Measurements from ENCODE around the gene PPM1F.

The PPM1F gene

DNA sequence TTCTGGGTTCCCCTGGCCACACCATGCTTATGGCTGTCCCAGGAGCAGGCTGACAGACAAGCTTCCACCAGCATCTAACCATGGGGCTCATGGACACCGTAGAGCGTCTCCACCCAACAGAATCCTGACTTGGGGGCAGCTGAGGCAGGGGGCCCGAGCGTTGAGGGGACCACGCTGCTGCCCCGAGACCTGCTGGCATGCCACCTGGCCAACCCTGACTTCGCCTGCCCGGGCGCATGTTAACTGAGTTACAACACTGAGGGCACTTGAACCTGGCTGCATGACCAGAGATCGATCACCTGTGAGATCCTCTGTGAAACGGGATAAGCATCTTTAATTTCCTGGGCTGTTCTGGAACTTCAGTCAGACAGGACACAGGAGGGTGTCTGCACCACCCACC, 13.7 kb downstream of the PPM1F start:
- no peak for FAIRE-seq

DNA sequence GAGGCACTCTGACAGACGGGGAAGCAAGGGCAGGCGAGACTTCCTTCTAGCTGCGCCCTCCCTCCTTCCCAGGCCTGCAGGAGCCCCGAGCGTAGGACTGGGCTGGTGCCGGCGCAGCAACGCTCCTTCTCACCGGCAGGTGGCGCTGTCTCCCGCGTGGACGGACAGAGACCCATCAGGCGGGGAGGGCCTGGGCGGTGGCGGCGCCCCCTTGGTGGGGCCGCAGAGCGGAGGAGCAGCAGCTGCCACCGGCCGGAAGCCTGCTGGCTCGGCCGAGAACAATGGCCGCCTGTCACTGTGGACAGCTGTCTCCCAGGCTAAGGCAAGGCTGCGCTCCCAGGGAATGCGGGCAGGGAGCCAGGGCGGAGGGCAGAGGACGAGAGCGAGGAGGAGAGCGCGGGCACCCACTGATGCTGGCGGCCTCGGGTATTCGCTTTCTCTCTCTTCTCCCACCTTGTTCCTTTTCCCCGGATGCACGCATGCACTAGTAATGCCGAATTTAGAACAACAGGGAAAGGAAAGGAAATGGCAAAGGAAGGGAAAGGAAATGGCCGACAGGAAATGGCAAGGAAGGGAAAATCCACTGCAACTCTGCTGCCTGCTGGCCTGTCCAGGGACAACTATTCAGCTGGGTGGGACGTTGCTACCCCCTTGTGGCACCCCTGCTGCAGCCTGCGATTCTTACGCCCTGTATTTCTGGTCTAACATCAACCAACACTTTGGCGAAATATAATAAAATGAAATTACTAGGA, 14.4 kb downstream of the PPM1F start:
- peak; percentile 78 for FAIRE-seq

GRCh38 chr22:21937821-21938070, 14.9 kb downstream of the PPM1F start:
- FAIRE-seq = no peak

DNA sequence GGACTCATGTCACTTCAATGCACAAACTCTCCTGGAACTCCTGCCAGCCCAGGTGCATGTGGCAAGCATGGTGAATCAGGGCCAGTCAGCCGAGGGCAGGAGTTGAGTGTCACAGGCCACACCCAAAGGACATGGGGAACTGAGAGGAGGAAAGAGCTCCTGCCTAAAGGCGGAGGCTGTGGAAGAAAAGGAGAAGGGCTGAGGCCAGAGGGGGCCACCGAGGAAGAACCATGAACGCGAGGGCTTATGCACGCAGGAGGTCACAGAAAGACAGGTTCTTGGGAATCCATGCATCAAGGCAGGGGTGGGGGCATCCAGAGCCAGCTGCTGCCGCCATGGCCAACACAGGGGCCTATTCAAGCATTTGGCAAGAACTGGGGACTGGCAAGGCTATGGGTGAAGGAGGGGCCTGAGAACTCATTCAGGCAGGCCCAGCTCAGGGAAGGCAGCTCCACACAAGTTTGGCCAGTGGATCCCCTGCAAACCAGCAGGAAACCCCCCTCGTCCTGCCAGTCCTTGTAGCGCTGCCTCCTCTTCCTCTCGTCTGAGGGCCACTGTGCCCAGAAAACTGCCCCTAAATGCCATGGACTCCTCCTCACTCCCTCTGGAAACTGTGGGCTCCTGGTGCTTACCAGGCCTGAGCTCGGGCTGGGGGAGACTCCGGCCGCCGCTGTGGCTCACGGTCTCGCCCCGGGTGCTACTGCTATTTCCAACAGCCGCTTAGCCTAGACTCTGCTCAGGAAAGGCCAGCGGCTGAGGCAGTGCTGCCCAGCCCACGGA, 15.4 kb downstream of the PPM1F start:
- FAIRE-seq = no peak

GRCh38 chr22:21936151-21936775, 16.4 kb downstream of the PPM1F start:
- FAIRE-seq = no peak

- no peak for FAIRE-seq
These were observed 18.7 kb downstream of the PPM1F start for GRCh38 chr22:21933910-21934309.

GRCh38 chr22:21933413-21933812, 19.2 kb downstream of the PPM1F start:
- no peak for FAIRE-seq

GRCh38 chr22:21932347-21932746, 20.3 kb downstream of the PPM1F start:
- FAIRE-seq = no peak

GRCh38 chr22:21931056-21931455, 21.6 kb downstream of the PPM1F start:
- FAIRE-seq = no peak

DNA sequence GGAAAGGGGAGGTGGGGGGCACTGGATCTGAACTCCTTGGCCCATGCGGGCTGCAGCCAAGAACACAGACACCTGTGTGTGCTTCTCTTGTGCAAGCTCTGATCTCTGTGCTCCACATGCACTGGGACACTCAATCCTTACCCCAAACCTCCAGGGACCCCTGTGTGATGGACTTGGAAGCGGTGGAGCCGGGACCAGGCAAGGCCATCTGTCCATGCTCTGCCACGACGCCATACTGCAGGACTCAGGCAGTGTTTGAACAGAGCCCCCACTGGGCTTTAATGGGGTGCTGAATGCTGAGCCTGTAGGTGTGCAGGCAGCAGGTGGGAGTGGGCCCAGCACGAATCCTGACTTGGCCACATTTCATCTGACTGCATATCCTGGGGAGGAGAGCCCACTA, 23.4 kb downstream of the PPM1F start:
- no peak for FAIRE-seq

GRCh38 chr22:21928048-21928447, 24.6 kb downstream of the PPM1F start:
- FAIRE-seq = no peak

DNA sequence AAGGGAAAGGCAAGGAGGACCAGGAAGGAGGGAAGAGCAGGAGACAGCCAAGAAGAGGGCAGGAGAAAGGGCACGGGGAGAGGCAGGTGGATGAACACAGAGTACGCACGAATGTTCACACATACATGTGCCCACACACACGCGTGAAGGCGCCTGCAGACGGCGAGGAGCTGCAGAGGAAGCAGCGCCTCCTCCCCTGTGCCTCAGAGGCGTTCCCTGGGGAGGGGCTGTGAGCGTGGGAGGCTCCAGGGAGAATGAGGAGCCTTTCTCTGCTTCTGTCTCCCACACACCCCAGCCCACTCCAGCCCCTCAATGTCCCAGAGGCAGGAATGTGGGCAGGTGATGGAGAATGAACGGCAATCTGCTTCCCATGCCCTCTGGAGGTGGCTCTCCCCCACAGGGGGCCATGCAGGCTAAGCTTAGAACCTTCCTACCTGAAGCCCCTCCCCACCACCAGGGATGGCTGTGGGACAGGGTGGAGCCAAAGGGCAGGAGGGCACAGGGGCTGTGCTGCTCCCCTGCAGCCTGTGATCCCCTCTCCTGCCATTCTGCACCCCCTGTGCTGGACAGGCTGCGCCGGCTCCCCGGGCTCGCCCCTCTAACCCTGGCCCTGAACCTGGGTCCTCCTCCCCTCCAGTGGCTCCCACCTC, 25.3 kb downstream of the PPM1F start:
- FAIRE-seq = no peak

GRCh38 chr22:21926728-21927127, 25.9 kb downstream of the PPM1F start:
- no peak for FAIRE-seq

- FAIRE-seq = no peak
These were observed 29.5 kb downstream of the PPM1F start for GRCh38 chr22:21923163-21923561.

GRCh38 chr22:21922370-21923162, 30.1 kb downstream of the PPM1F start:
- FAIRE-seq = no peak

DNA sequence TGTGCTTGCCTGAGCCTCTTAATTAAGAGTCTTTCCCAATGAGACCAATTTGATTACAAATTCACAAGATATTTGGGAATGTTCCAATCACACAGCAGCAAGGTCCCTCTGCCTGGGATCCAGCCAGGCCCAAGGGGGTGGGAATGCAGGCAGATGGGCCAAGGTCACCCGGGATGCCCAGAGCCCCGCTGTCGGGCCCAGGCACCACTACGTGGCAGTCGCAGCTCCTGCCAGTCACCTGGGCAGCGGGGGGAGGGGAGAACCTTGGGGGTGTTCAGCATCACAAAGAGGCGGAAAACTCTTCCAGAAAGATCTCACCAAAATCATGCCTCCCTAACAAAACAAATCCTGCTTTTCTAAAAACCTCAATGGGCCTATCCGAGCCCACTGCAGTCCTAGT, 30.9 kb downstream of the PPM1F start:
- FAIRE-seq = no peak

DNA sequence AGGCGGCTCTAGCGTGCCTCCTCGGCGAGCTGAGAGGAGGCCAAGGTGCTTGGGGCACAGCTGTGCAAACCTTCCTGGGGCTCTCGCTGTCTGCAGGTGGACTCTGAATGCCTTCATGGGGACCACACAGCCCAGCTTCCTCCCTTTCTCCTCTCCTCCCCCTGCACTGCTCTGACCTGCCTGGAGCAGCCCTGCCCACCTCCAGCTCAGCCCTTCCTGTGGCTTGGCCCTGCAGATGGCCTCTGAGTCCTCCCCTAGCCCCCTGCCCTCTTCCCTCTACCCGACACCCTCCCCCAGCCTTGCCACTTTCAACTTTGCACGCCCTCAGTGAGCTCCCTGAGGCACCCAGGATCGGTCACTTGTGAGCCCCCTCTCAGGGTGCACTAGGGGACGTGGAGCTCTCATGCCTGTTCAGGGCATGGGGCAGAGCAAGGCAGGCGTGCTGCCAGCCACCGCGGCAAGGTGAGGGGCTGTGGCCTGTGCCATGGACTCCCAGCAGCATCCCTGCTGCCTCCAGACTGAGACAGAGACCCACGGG, 31.4 kb downstream of the PPM1F start:
- FAIRE-seq = no peak

DNA sequence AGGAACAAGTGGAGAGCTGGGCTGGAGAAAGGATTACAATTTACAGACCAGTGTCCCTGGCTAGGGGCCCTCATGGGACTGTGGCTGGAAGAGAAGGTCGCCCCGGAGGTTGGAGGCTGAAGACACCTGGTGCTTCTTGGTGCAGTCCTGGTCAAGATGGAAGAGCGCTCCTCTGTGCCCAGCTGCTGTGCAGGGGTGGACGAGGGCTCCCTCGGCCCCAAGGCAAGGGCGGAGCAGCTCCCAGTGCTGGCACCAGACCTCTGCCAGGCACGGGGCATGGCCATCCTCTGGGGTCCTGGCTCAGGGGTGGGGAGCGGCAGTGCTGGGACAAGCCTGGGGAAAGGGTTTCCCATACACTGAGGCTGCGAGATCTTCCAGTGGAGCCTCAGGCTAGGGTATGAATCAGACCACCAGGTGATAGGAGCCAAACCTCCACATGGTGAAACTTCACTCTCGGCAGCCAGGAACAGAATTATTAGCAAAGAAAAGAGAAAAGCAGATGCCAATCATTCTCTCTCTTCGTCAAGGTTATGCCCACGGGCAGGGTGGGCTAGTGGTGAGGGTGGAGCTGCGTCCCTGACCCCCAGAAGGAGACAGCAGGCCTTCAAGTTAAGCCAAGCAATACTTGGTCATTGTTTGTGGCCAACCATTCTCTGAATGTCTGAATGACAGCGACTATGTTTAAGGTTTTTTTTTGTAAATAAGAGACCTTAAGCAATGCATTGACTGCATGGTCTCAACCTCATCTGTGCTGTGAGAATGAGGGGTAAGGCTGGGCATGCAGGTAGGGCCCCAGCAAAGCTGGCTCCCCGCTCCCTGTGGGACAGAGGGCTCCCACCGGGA, 32.1 kb downstream of the PPM1F start:
- FAIRE-seq = no peak

GRCh38 chr22:21919526-21920307, 32.9 kb downstream of the PPM1F start:
- no peak for FAIRE-seq

- no peak for FAIRE-seq
These were observed 34.0 kb downstream of the PPM1F start for GRCh38 chr22:21918466-21919185.

Data from endometrium (tissue), 2 donors.